ENCODE results near the gene B3GAT1. TPM values are rescaled to one million over a fixed set of nuclear protein-coding genes. Genes with fewer than 3 reads are reported as not detected.

B3GAT1 gene
- total RNA-seq, 1 donor: not detected

GRCh38 chr11:134352111-134352510, 59.9 kb downstream of the B3GAT1 start:
- no peak overlapping the region for H3K4me3 ChIP-seq (ENCODE audit: low read depth, low read length)
- TF ChIP-seq CTCF (IDR thresholded peaks at IDR 0.05; ENCODE audit: insufficient read depth, low read depth, low read length): no peak
- no peak for DNase-seq (ENCODE audit: low read depth)

GRCh38 chr11:134350381-134350780, 61.7 kb downstream of the B3GAT1 start:
- no peak for TF ChIP-seq CTCF (IDR thresholded peaks at IDR 0.05; ENCODE audit: insufficient read depth, low read depth, low read length)
- H3K4me3 ChIP-seq (ENCODE audit: low read depth, low read length): no peak overlapping the region
- no peak for DNase-seq (ENCODE audit: low read depth)

GRCh38 chr11:134349802-134350355, 62.2 kb downstream of the B3GAT1 start:
- TF ChIP-seq CTCF (IDR thresholded peaks at IDR 0.05; ENCODE audit: insufficient read depth, low read depth, low read length): no peak
- H3K4me3 ChIP-seq (ENCODE audit: low read depth, low read length): no peak overlapping the region
- no peak for DNase-seq (ENCODE audit: low read depth)

GRCh38 chr11:134349109-134349801, 62.8 kb downstream of the B3GAT1 start:
- H3K4me3 ChIP-seq (ENCODE audit: low read depth, low read length): no peak overlapping the region
- DNase-seq (ENCODE audit: low read depth): no peak
- no peak for TF ChIP-seq CTCF (IDR thresholded peaks at IDR 0.05; ENCODE audit: insufficient read depth, low read depth, low read length)

GRCh38 chr11:134347441-134347840, 64.6 kb downstream of the B3GAT1 start:
- TF ChIP-seq CTCF (IDR thresholded peaks at IDR 0.05; ENCODE audit: insufficient read depth, low read depth, low read length): no peak
- no peak for DNase-seq (ENCODE audit: low read depth)
- no peak overlapping the region for H3K4me3 ChIP-seq (ENCODE audit: low read depth, low read length)

GRCh38 chr11:134346976-134347350, 65.1 kb downstream of the B3GAT1 start:
- TF ChIP-seq CTCF (IDR thresholded peaks at IDR 0.05; ENCODE audit: insufficient read depth, low read depth, low read length): no peak
- H3K4me3 ChIP-seq (ENCODE audit: low read depth, low read length): no peak overlapping the region
- no peak for DNase-seq (ENCODE audit: low read depth)
